ES-I3 (cell line): ENCODE measurements around the gene DAB2IP.
"Not testable (repeated sequence)": the region's sequence is repeated elsewhere in the genome, so short reads cannot be mapped to it uniquely, and the experiment has no call there.

Experiments
- H3K36me3 ChIP-seq: 2 replicates; pipeline ENCODE4 v1.6.1; 2013; ENCODE audit warnings: mild to moderate bottlenecking, low read length, control low read depth, moderate library complexity; ENCODE audit not compliant: insufficient read depth
- H3K4me1 ChIP-seq: 2 replicates; pipeline ENCODE4 v1.6.1; 2013; ENCODE audit warnings: mild to moderate bottlenecking, control low read depth, low read length; ENCODE audit not compliant: insufficient read depth
- H3K9ac ChIP-seq: 2 replicates; pipeline ENCODE4 v1.6.1; 2013; ENCODE audit warnings: low read depth, mild to moderate bottlenecking, low read length, moderate library complexity
- H3K9me3 ChIP-seq: 2 replicates; pipeline ENCODE4 v1.6.1; 2013; ENCODE audit warnings: mild to moderate bottlenecking, low read length, moderate library complexity; ENCODE audit not compliant: control insufficient read depth, insufficient read depth

The DAB2IP gene

DNA sequence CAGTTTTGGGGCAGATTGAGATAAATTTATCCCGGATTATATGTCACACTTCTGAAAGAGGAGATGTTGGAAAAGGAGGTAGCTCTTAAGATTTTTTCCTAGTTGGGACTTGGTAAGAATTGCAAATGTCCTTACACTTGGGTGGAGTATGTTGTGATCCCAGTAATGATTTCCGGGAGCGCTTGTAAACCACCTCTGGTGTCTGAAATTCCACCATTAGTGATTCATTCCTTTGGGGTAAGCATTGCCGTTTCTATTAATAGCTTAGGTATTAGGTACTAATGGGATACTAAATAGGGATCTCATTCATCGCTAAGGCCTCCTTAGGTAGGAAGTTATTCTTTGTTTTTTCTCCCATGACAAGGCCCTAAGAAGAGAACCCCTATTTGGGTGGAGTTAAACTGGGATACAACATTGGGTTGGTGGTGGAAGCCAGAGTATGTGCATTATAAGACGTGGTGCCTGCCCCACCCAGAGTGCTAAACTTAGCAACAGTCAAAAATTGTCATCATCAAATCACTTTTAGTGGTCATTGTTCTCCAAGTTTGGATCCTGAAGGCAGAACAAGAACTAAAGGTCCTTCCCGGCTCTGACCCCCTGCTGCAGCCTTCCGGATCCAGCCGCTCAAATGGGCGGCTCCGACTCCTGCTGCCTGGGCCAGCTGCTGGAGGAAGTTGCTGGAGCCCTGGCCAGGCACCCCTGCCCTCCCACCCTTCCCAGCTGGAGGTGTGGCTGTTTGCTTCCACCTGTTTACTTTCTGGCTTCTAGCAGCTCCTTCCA lies 31.7 kb upstream of the DAB2IP start:
- Histone ChIP-seq H3K9ac (no peak overlapping the region), H3K4me1 (no peaks in the 10 kb centered on the region; the same call in 1 of the 2 replicates), H3K36me3 (no peaks in the 10 kb centered on the region), H3K9me3 (no peaks in the 10 kb centered on the region)

DNA sequence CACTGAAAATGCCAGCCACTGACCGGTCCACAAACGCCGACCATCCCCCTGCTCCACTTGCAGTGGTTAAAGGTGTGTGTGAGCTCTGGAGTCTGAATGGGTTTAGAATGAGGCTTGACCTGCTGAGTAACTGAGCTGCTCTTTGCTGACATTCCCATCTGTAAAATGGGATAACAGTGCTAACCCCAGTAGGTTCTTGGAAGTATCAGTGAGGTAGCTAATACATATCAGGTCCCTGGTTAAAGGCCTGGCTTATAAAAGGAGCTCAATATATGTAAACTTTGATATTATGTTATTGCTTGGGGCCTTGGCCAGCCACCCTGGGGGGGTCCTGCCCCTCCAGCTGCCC lies 31.1 kb upstream of the DAB2IP start:
- H3K4me1 ChIP-seq, result no peaks in the 10 kb centered on the region; the same call in 1 of the 2 replicates
- H3K9ac ChIP-seq, result no peak overlapping the region
- no peaks in the 10 kb centered on the region for H3K36me3 ChIP-seq
- H3K9me3 ChIP-seq, result no peaks in the 10 kb centered on the region

DNA sequence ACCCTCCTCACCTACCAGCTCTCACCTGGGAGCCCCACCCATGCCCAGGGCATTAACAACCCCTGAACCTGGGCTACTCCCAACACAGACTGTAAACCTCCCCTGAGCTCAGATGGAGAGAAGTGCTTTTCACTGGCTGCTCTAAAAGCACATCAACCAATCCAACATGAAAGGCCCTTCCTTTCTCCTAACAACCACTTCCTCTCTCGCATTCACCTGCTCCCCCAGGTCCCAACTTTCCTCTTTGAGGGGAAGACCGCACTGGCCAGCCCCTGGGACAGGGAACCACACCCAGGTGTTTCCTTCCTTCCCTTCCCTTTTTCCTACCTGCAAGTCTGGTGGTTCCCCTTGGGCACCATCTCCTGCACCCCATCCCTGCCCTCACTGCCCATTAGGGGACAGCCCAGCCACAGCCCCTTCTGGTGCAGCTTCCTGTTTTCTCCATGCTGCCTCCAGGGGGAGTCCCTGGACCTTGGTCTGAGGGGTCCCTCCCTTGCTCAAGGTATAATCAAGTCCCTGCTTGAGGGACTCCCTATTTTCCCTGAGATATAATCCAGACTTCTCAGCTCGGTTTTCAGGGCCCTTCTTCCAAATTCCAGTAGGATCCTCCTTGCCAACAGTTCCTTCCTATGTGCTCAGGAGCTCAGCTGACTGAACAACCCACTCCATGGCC lies 30.5 kb upstream of the DAB2IP start:
- H3K9ac ChIP-seq, result no peak overlapping the region
- H3K4me1 ChIP-seq, result no peaks in the 10 kb centered on the region; the same call in 1 of the 2 replicates
- no peaks in the 10 kb centered on the region for H3K9me3 ChIP-seq
- no peaks in the 10 kb centered on the region for H3K36me3 ChIP-seq

DNA sequence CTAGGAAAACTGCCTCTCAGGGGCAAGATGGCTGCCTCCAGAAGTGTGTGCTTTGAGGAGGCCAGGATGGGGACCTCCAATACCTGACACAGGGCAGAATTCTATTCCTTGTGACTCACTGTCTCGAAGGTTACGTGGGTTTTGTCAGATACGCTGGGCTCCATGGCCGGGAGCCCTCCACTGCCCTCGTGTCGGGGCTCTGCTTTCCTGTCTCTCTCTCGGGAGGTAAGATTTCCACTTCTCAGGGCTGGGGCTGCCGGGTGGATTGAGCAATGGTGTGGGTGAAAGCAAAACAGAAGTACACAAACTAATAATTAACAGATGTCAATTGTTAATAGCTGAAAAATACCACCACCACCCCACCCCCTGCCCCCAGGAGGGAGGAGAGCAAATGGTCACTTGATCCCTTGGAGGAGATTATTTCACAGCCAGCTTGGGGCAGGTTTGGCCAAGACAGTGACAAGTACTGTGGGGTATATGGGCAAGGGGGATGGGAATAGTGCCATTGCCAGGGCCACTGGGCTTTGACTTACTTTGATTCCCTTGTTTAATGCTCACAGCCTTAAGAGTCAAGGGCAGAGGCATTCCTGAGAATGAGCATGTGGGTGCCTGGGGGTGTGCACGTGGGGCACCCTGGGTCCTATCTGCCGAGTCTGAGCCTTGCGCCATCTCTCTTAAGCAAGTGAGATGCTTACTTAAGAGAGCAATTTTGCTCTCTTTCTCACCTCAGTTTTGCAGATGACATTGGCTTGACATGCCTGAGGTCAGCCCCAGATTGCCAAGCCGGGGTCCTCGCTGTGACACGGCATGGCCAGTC lies 28.8 kb upstream of the DAB2IP start:
- H3K4me1 ChIP-seq, result no peaks in the 10 kb centered on the region
- no peak overlapping the region for H3K9ac ChIP-seq
- H3K36me3 ChIP-seq, result no peaks in the 10 kb centered on the region

DNA sequence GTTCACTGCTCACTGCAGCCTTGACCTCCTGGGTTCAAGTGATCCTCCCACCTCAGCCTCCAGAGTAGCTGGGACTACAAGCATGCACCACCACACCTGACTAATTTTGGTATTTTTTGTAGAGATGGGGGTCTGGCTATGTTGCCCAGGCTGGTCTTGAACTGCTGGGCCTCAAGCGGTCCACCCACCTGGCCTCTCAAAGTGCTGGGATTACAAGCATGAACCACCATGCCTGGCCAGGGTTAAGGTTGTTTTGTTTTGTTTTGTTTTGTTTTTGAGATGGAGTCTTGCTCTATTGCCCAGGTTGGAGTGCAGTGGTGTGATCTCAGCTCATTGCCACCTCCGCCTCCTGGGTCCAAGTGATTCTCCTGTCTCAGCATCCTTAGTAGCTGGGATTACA lies 28.0 kb upstream of the DAB2IP start:
- H3K9me3 ChIP-seq, H3K4me1 ChIP-seq, H3K36me3 ChIP-seq, H3K9ac ChIP-seq: not testable (repeated sequence)

More for the DNA sequence above, 28.8 kb upstream of the DAB2IP start:
- no peaks in the 10 kb centered on the region for H3K9me3 ChIP-seq

DNA sequence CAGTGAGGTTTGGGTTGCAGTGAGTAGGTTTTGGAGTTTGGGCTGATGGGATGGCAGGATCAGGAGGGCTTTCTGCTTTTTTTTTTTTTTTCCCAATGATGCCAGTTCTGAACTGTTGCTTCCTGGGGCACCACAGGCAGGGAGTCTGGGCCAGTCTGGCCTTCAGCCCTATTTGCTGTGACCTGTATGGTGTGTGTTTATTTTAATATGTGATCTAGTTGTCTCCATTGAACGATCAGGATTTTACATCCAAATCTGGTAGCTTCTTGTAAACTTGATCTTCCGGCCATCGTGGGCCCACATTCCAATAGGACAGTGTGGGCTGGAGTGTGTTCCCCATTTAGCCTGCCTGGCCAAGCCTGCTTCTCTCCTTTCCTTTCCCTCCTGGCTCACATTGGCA lies 25.8 kb upstream of the DAB2IP start:
- Histone ChIP-seq H3K36me3 (no peaks in the 10 kb centered on the region), H3K9me3 (no peaks in the 10 kb centered on the region), H3K4me1 (no peaks in the 10 kb centered on the region), H3K9ac (no peak overlapping the region)

DNA sequence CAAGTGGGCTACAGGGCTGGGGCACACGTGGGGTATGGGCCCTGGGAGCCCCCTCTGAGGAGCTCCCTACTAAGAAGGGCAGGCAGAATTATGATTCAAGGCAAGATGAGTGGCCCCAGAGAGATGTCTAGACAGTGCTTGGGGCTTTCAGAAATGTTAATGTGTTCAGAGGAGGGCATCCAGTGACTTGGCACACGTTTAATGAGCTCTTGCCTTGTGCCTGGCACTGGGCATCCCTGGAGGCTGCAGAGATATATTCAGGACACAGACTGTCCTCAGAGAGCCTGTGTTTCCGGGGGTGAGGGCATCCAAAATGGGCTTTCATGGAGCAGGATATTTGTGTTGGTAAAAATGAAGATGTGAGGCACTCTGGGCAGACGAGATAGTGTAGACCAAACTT lies 25.4 kb upstream of the DAB2IP start:
- H3K9me3 ChIP-seq, result no peaks in the 10 kb centered on the region
- H3K36me3 ChIP-seq, result no peaks in the 10 kb centered on the region
- H3K9ac ChIP-seq, result no peak overlapping the region
- H3K4me1 ChIP-seq, result no peaks in the 10 kb centered on the region

DNA sequence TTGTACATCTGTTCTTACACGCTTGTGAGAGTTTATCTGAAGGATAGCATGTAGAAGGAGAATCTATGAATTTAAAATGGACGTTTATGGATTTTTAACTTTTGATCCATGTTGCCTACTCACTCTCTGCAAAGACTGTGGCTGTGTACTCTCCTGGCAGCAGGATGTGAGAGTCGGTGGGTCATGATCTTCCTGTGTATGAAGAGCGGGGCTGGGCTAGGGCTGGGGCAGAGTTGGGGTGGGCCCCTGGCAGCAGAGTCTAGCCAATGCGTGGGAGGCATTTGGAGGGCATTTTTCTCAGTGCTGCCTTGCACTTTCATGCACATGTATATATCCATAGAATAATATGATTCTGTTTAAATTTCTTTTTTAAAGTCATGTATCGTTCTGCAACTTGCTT lies 24.0 kb upstream of the DAB2IP start:
- Histone ChIP-seq H3K9me3 (no peaks in the 10 kb centered on the region), H3K4me1 (no peaks in the 10 kb centered on the region), H3K36me3 (no peaks in the 10 kb centered on the region), H3K9ac (no peak overlapping the region)

DNA sequence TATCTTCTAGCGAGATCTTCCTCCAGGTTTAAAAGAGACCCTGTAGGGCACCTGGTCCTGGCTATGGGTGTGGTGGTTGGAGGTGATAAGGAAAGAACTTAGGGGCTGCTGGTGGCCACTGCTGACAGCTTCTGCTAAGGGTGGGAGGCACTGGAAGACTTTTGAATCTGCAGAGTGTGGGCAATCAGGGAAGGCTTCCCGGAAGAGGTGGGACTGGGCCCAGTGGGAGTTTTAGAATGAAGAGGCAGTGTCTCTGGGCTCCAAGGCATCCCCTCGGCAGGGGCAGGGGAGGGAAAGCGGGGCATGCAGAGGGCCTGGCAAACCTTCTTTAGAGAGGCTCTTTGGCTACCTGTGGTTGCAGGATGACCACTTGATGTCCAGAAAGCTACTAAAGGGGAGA lies 23.0 kb upstream of the DAB2IP start:
- H3K36me3 ChIP-seq, result no peaks in the 10 kb centered on the region
- no peak overlapping the region for H3K9ac ChIP-seq
- H3K4me1 ChIP-seq, result no peaks in the 10 kb centered on the region
- H3K9me3 ChIP-seq, result no peaks in the 10 kb centered on the region

DNA sequence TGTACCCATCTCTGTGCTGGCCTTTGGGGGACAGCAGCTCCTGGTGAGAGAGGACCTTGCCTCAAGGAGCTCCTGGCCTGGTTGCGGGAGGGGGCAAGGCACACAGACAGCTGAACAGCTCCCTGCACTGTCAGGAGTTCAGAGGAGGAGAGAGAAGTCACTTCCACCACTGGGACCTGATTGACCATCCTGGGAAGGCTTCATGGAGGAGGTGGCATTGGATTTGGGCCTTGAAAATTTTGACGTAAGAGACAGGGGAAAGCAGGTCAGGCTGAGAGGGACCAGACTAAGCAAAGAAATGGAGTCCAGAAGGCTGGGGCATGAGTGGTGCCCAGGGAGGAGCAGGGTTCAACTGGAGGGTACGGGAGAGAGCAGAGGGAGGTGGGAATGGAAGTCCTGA lies 20.3 kb upstream of the DAB2IP start:
- Histone ChIP-seq H3K9ac (no peak overlapping the region), H3K36me3 (no peaks in the 10 kb centered on the region), H3K4me1 (no peaks in the 10 kb centered on the region), H3K9me3 (no peaks in the 10 kb centered on the region)

DNA sequence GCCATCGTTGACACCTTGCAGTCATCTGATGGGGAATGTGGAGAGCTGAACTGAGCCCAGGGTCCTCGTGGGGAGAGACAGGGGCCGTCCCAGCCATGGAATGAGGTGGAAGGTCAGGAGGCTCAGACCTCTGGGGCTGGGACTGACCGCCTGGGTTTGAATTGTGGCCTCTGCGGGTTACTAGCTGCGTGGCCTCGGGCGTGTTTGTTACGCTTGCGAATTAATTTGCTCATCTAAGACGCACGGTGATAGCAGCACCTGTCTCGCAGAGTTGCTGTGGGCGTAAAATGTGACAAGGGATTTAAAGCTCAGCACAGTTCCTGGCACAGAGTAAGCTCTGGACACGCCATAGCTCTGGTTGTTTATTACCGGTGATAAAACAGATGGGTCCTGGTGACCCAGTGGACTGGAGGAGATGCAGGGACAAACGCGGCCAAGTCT lies 19.4 kb upstream of the DAB2IP start:
- H3K36me3 ChIP-seq, result no peaks in the 10 kb centered on the region
- no peaks in the 10 kb centered on the region; the same call in 1 of the 2 replicates for H3K4me1 ChIP-seq
- no peak overlapping the region for H3K9ac ChIP-seq
- H3K9me3 ChIP-seq, result no peaks in the 10 kb centered on the region

DNA sequence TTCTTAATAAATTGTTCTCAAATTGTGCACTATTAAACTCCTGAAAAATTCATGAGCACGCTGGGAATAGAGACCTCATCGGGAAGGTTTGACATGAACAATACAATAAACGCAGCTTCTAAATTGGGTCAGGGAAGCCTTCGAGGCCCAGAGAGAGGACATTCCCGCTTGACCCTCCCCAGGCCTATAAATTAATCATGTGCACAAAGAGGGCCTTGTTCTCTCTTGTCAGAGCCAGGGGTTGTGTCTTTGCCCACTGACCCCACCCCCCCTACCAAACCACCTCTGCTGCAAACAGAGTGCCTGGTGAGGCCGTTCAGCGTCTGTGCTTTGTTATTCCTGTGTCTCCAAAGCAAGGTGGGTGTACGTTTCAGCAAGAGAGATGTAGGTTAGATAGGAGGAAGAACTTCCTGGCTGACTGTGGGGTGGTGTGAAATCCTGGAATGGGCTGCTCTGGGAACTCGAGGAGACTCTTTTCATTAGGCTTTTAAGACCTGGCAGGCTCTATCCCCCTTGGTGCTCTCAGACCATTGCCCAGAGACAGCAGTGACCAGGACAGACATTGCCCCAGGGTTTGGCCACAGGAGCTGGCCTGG lies 18.2 kb upstream of the DAB2IP start:
- H3K9me3 ChIP-seq, result no peaks in the 10 kb centered on the region
- H3K36me3 ChIP-seq, result no peaks in the 10 kb centered on the region
- no peaks in the 10 kb centered on the region; the same call in 1 of the 2 replicates for H3K4me1 ChIP-seq
- no peak overlapping the region for H3K9ac ChIP-seq

DNA sequence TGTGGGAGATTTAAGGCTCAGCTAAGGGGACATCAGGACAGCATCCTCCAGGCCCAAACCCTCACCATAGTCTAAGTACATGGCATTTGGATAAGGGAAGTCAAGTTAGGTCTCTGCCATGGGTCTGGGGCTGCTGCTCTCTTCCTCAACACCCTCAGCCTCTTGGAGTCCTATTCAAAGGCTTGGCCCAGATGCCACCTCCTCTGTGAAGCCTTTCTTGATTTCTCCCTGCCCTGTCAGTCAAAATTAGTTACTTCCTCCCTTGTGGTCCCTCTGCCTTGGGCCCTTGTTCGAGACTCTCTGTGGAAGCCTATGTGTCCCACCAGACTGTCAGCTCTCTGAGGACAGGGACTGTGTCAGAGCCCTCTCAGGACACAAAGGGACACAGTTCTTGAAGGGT lies 17.7 kb upstream of the DAB2IP start:
- Histone ChIP-seq H3K4me1 (no peaks in the 10 kb centered on the region; the same call in 1 of the 2 replicates), H3K9me3 (no peaks in the 10 kb centered on the region), H3K9ac (no peak overlapping the region), H3K36me3 (no peaks in the 10 kb centered on the region)
